ENCODE data around the gene ACOD1. TPM values are rescaled to one million over a fixed set of nuclear protein-coding genes. Genes with fewer than 3 reads are reported as not detected.

Gene ACOD1
- total and polyA plus RNA-seq, 2 of the 13 experiments (the other 11 are each of a cell fraction or from before 2014, with no cell fraction given), result not detected

DNA sequence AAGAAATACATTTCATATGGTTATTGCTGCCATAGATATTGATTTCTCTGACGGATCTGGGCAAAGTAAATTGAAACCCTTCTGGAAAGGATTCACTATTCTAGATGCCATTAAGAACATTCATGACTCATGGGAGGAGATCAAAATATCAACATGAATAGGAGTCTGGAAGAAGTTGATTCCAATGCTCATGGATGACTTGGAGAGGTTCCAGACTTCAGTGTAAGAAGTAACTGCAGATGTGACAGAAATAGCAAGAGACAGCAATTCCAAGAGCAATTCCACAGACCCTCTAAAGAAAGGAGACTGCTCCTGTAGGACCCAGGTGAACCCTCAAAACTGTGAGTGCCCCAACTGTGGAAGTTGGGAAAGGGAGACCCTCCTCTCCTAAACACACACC, 31.2 kb upstream of the ACOD1 start:
- Histone ChIP-seq H3K4me3 (replicated peaks in 1 of 3; ENCODE audit: insufficient read depth in 1 of 3, low read depth in 2 of 3, low read length in 3 of 3) (no peak overlapping the region), H3K9ac (ENCODE audit: insufficient read depth, low read depth, low read length) (no peak overlapping the region), H3K27ac (ENCODE audit: extremely low read length, insufficient read depth, low read length) (no peak overlapping the region), H3K4me1 (ENCODE audit: insufficient read depth, low read length) (no peaks in the 10 kb centered on the region), H2AFZ (ENCODE audit: low read length) (no peak overlapping the region), H4K20me1 (ENCODE audit: insufficient read depth, low read length) (no peaks in the 10 kb centered on the region), H3K9me3 (ENCODE audit: low read length) (no peaks in the 10 kb centered on the region), H3K4me2 (ENCODE audit: low read depth, low read length) (no peak overlapping the region), H3K36me3 (replicated peaks in 1 of 2; ENCODE audit: control insufficient read depth in 1 of 2, insufficient read depth in 2 of 2, low read length in 2 of 2) (no peaks in the 10 kb centered on the region), H3K27me3 (ENCODE audit: control insufficient read depth in 1 of 2, insufficient read depth in 2 of 2, low read length in 2 of 2) (no peaks in the 10 kb centered on the region; a peak in 2 of 5 replicates), H3K79me2 (ENCODE audit: insufficient read depth, low read length) (no peaks in the 10 kb centered on the region)
- in situ Hi-C loops (cut with HindIII; ENCODE audit: extremely low pct_ligation_motif_present, low pct_unique_long_range_greater_than_20kb) (no loop called here), intact Hi-C loops (cut with micrococcal nuclease; ENCODE audit: unreplicated experiment) (no loop called here)
- CTCF ChIA-PET (ENCODE audit: low intra/inter-chr PET ratio, low total read pairs), result no interaction called here
- TF ChIP-seq BRCA1 (CRISPR knock-in tag; IDR thresholded peaks at IDR 0.05), result no peak
- no peak for TF ChIP-seq ZNF772 (CRISPR knock-in tag; IDR thresholded peaks at IDR 0.05)
- TF ChIP-seq, protein P1, sequence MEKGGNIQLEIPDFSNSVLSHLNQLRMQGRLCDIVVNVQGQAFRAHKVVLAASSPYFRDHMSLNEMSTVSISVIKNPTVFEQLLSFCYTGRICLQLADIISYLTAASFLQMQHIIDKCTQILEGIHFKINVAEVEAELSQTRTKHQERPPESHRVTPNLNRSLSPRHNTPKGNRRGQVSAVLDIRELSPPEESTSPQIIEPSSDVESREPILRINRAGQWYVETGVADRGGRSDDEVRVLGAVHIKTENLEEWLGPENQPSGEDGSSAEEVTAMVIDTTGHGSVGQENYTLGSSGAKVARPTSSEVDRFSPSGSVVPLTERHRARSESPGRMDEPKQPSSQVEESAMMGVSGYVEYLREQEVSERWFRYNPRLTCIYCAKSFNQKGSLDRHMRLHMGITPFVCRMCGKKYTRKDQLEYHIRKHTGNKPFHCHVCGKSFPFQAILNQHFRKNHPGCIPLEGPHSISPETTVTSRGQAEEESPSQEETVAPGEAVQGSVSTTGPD (CRISPR knock-in tag; IDR thresholded peaks at IDR 0.05), result no peak
- TF ChIP-seq ZNF720 (CRISPR knock-in tag; IDR thresholded peaks at IDR 0.05), result no peak
- TF ChIP-seq, protein P2, sequence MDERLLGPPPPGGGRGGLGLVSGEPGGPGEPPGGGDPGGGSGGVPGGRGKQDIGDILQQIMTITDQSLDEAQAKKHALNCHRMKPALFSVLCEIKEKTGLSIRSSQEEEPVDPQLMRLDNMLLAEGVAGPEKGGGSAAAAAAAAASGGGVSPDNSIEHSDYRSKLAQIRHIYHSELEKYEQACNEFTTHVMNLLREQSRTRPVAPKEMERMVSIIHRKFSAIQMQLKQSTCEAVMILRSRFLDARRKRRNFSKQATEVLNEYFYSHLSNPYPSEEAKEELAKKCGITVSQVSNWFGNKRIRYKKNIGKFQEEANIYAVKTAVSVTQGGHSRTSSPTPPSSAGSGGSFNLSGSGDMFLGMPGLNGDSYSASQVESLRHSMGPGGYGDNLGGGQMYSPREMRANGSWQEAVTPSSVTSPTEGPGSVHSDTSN (CRISPR knock-in tag; IDR thresholded peaks at IDR 0.05), result no peak
- no peak for TF ChIP-seq NFIC (IDR thresholded peaks at IDR 0.05; ENCODE audit: low read length)
- ATAC-seq (no peak), FAIRE-seq (no peak), DNase-seq (ENCODE audit: low spot score) (no peak)
- WGBS (ENCODE audit: low lambda C conversion rate), result 46% methylated on average over 1 of the region's 1 CpG
- BruUV-seq (replicated peaks), result no TSS peak
- POLR2A ChIA-PET, result no interaction called here
